ENCODE measurements around the gene GLI1. TPM values are rescaled to one million over a fixed set of nuclear protein-coding genes. Genes with fewer than 3 reads are reported as not detected.
"Not testable (repeated sequence)": the region's sequence is repeated elsewhere in the genome, so short reads cannot be mapped to it uniquely, and the experiment has no call there.

Gene GLI1
- total RNA-seq, 1 experiment from 2014 or later = 22.4 TPM

DNA sequence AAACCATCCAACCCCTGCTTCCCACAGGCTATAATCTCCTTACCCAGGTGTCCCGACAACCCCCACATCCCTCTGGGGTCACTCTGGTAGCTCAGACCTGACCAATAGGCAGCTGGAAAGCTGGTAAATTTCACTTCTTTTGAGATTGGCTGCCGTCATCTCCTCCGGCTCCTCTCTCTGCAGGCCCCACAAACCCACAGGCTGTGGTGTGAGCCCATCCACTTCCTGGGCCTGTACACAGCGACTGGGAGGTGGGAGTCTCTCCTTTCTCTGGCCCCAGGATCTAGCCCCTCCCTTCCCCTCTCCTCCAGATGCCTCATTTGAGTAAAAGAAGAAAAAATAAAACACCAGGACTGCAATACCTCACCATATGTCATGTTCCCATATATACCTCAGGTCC, 24.3 kb upstream of the GLI1 start:
- no peak for TF ChIP-seq EZH2 (IDR thresholded peaks at IDR 0.05; ENCODE audit: borderline replicate concordance, low read depth, low read length, poor library complexity, severe bottlenecking)
- TF ChIP-seq, protein P1, sequence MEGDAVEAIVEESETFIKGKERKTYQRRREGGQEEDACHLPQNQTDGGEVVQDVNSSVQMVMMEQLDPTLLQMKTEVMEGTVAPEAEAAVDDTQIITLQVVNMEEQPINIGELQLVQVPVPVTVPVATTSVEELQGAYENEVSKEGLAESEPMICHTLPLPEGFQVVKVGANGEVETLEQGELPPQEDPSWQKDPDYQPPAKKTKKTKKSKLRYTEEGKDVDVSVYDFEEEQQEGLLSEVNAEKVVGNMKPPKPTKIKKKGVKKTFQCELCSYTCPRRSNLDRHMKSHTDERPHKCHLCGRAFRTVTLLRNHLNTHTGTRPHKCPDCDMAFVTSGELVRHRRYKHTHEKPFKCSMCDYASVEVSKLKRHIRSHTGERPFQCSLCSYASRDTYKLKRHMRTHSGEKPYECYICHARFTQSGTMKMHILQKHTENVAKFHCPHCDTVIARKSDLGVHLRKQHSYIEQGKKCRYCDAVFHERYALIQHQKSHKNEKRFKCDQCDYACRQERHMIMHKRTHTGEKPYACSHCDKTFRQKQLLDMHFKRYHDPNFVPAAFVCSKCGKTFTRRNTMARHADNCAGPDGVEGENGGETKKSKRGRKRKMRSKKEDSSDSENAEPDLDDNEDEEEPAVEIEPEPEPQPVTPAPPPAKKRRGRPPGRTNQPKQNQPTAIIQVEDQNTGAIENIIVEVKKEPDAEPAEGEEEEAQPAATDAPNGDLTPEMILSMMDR (conservative IDR thresholded peaks at IDR 0.05; ENCODE audit: low read depth, low read length) = no peak
- Histone ChIP-seq H3K4me1 (ENCODE audit: insufficient read depth, low read length, poor library complexity, severe bottlenecking) (peaks cover 5% of the 10 kb centered on the region), H3K9me3 (ENCODE audit: low read depth, low read length, poor library complexity, severe bottlenecking) (no peaks in the 10 kb centered on the region), H3K27ac (ENCODE audit: low read depth, low read length, poor library complexity, severe bottlenecking) (no peak overlapping the region), H3K4me3 (ENCODE audit: low read depth, low read length, poor library complexity, severe bottlenecking) (no peak overlapping the region), H3K27me3 (replicated peaks; ENCODE audit: insufficient read depth, low read depth, low read length, poor library complexity) (no peaks in the 10 kb centered on the region), H3K36me3 (ENCODE audit: insufficient read depth, low read length, poor library complexity, severe bottlenecking) (no peaks in the 10 kb centered on the region)
- no peak for DNase-seq (ENCODE audit: low spot score)
- CTCF ChIA-PET = interaction anchor here (1.4 kb wide), 1 partner anchor 18 kb away, joined by 3 read pairs; no protein-coding TSS in a partner anchor
- no TSS peak for BruUV-seq (replicated peaks)
- intact Hi-C loops (cut with micrococcal nuclease; ENCODE audit: unreplicated experiment) = no loop called here
- POLR2A ChIA-PET (ENCODE audit: low non-redundant PET) = interaction anchor here (0.5 kb wide), 1 partner anchor 100 kb away, joined by 3 read pairs; no protein-coding TSS in a partner anchor

DNA sequence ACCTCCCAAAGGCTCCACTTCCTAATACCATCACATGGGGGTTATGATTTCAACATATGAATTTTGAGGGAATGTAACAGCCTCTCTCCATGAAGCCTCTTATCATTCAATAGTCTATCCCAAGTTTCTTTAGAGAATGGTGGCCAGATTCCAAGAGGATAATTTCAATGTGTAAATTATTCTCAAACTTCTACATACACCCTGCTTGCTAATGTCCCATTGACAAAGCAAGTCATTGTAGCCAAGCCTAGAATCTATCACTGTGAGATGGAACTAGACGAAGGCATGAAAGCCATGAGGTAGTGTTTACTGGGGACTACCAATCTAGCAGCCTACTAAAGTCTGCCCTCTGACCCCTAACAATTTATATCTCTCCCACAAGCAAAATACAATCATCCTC, 21.2 kb upstream of the GLI1 start:
- CTCF ChIA-PET = no interaction called here
- Histone ChIP-seq H3K27ac (ENCODE audit: low read depth, low read length, poor library complexity, severe bottlenecking) (no peak overlapping the region), H3K27me3 (replicated peaks; ENCODE audit: insufficient read depth, low read depth, low read length, poor library complexity) (no peaks in the 10 kb centered on the region), H3K9me3 (ENCODE audit: low read depth, low read length, poor library complexity, severe bottlenecking) (no peaks in the 10 kb centered on the region), H3K4me1 (ENCODE audit: insufficient read depth, low read length, poor library complexity, severe bottlenecking) (no peaks in the 10 kb centered on the region), H3K4me3 (ENCODE audit: low read depth, low read length, poor library complexity, severe bottlenecking) (no peak overlapping the region), H3K36me3 (ENCODE audit: insufficient read depth, low read length, poor library complexity, severe bottlenecking) (no peaks in the 10 kb centered on the region)
- DNase-seq (ENCODE audit: low spot score) = no peak
- POLR2A ChIA-PET (ENCODE audit: low non-redundant PET) = no interaction called here
- BruUV-seq (replicated peaks) = no TSS peak
- TF ChIP-seq, protein P1 (conservative IDR thresholded peaks at IDR 0.05; ENCODE audit: low read depth, low read length) = no peak
- TF ChIP-seq EZH2 (IDR thresholded peaks at IDR 0.05; ENCODE audit: borderline replicate concordance, low read depth, low read length, poor library complexity, severe bottlenecking) = no peak
- intact Hi-C loops (cut with micrococcal nuclease; ENCODE audit: unreplicated experiment) = no loop called here

DNA sequence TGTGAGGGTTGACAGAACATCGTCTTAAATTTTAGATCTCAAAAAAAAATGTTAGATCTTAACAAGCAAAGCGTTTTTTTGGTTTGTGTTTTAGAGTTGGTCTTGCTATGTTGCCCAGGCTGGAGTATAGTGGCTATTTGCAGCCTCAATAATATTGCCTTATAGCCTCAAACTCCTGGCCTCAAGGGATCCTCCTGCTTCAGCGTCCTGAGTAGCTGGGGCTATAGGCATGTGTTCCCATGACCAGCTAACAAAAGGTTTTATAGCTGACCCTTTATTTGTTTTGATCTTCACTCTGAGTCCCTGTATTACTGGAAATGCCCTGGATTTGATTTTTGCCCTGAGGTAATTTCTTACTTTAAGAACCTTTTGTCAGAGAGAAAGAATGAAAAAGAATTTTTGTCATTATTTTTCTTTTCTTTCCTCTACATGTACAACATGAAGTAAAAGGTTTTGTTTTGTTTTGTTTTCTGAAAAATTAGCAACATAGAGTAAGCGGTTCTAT, 19.8 kb upstream of the GLI1 start:
- Histone ChIP-seq H3K9me3 (ENCODE audit: low read depth, low read length, poor library complexity, severe bottlenecking) (no peaks in the 10 kb centered on the region), H3K4me3 (ENCODE audit: low read depth, low read length, poor library complexity, severe bottlenecking) (no peak overlapping the region), H3K27me3 (replicated peaks; ENCODE audit: insufficient read depth, low read depth, low read length, poor library complexity) (no peaks in the 10 kb centered on the region), H3K4me1 (ENCODE audit: insufficient read depth, low read length, poor library complexity, severe bottlenecking) (no peaks in the 10 kb centered on the region), H3K27ac (ENCODE audit: low read depth, low read length, poor library complexity, severe bottlenecking) (no peak overlapping the region), H3K36me3 (ENCODE audit: insufficient read depth, low read length, poor library complexity, severe bottlenecking) (no peaks in the 10 kb centered on the region)
- intact Hi-C loops (cut with micrococcal nuclease; ENCODE audit: unreplicated experiment) = no loop called here
- ChIA-PET CTCF (no interaction called here), POLR2A (ENCODE audit: low non-redundant PET) (no interaction called here)
- DNase-seq (ENCODE audit: low spot score) = no peak
- BruUV-seq (replicated peaks) = no TSS peak
- TF ChIP-seq EZH2 (IDR thresholded peaks at IDR 0.05; ENCODE audit: borderline replicate concordance, low read depth, low read length, poor library complexity, severe bottlenecking) = no peak
- TF ChIP-seq, protein P1 (conservative IDR thresholded peaks at IDR 0.05; ENCODE audit: low read depth, low read length) = no peak

GRCh38 chr12:57441393-57441792, 18.2 kb upstream of the GLI1 start:
- CTCF ChIA-PET; H3K27me3 ChIP-seq (replicated peaks; ENCODE audit: insufficient read depth, low read depth, low read length, poor library complexity); BruUV-seq (replicated peaks); H3K36me3 ChIP-seq (ENCODE audit: insufficient read depth, low read length, poor library complexity, severe bottlenecking); DNase-seq (ENCODE audit: low spot score); H3K4me3 ChIP-seq (ENCODE audit: low read depth, low read length, poor library complexity, severe bottlenecking); H3K27ac ChIP-seq (ENCODE audit: low read depth, low read length, poor library complexity, severe bottlenecking); H3K4me1 ChIP-seq (ENCODE audit: insufficient read depth, low read length, poor library complexity, severe bottlenecking); intact Hi-C loops (cut with micrococcal nuclease; ENCODE audit: unreplicated experiment); H3K9me3 ChIP-seq (ENCODE audit: low read depth, low read length, poor library complexity, severe bottlenecking): not testable (repeated sequence)
- POLR2A ChIA-PET (ENCODE audit: low non-redundant PET) = interaction anchor here (0.6 kb wide), 1 partner anchor 14 kb away, joined by 7 read pairs; the partner anchor contains the start of gene INHBE
